Esophagus muscularis mucosa (tissue), 4 donors: ENCODE results near the gene DSC3. TPM values are rescaled to one million over a fixed set of nuclear protein-coding genes. Genes with fewer than 3 reads are reported as not detected.

ENCODE experiments used
- DNase-seq: peaks from one replicate; pipeline ENCODE4 v3.0.0-alpha.2; 2017; ENCODE audit errors: extremely low spot score
- H3K27ac ChIP-seq, 4 donors: fragments of 200-600 bp; sonication (generic); replicated peaks in 1 of 4; 1 replicate in 3 of 4; 2 replicates in 1 of 4; pipeline ENCODE4 v1.5.1; 2016 to 2019; ENCODE audit warnings: mild to moderate bottlenecking in 1 of 4
- H3K27me3 ChIP-seq, 4 donors: fragments of 200-600 bp; sonication (generic); one replicate each; pipeline versions ENCODE4 v1.5.1 to v1.6.0; 2016 to 2019
- H3K36me3 ChIP-seq, 4 donors: fragments of 200-600 bp; sonication (generic); one replicate each; pipeline ENCODE4 v1.5.1; 2016 to 2019
- H3K4me1 ChIP-seq, 4 donors: fragments of 200-600 bp; sonication (generic); one replicate each; pipeline ENCODE4 v1.5.1; 2016 to 2019
- H3K4me3 ChIP-seq, 4 donors: fragments of 200-600 bp; sonication (generic); 1 replicate in 2 of 4; 2 replicates in 2 of 4; pipeline ENCODE4 v1.5.1; 2016 to 2019; ENCODE audit warnings: mild to moderate bottlenecking in 4 of 4, moderate library complexity in 1 of 4
- H3K9me3 ChIP-seq, 4 donors: fragments of 200-600 bp; sonication (generic); 1 replicate in 3 of 4; 2 replicates in 1 of 4; pipeline ENCODE4 v1.5.1; 2016 to 2019
- EP300 ChIP-seq: sonication (generic); formaldehyde crosslinking; IDR thresholded peaks from one replicate; pipeline ENCODE4 v1.6.1; 2017; ENCODE audit warnings: antibody characterized with exemption
- POLR2A ChIP-seq: fragments of 450-650 bp; IDR thresholded peaks from one replicate; pipeline ENCODE4 v1.6.1; 2017; ENCODE audit warnings: antibody characterized with exemption, moderate library complexity, mild to moderate bottlenecking, low read depth
- POLR2AphosphoS5 ChIP-seq, 2 donors: sonication (generic); formaldehyde crosslinking; IDR thresholded peaks; one replicate each; pipeline ENCODE4 v1.6.1; 2017; ENCODE audit warnings: antibody characterized with exemption in 2 of 2
- WGBS: methylation state at CpG from one replicate; pipeline ENCODE4 v1.1.5; 2018; 5-methylcytosine and 5-hydroxymethylcytosine counted together
- intact Hi-C: fragments of 100-400 bp; cut with DNase I; formaldehyde crosslinking; loops from one replicate; pipeline ENCODE4 v1.15.1; 2023
- total RNA-seq, 4 donors: library from RNA; depleted of rRNA; stranded (reverse); fragments of >200 nt; gene quantifications; one replicate each; pipeline versions ENCODE4 v1.1.0 to v1.2.1, GENCODE V29; 2016
- TF ChIP-seq, protein P1 (sequence below), 3 experiments: fragments of 200-600 bp in 2 of 3; fragments of 450-650 bp in 1 of 3; sonication (generic) in 2 of 3; IDR thresholded peaks; one replicate each; pipeline ENCODE4 v1.5.1; 2017 to 2019; ENCODE audit warnings: antibody characterized with exemption in 3 of 3, mild to moderate bottlenecking in 2 of 3, moderate library complexity in 1 of 3

Gene DSC3
- total RNA-seq, 4 donors from 2014 or later = under 0.01 to 0.52 (median 0.23) TPM; not detected in 1

DNA sequence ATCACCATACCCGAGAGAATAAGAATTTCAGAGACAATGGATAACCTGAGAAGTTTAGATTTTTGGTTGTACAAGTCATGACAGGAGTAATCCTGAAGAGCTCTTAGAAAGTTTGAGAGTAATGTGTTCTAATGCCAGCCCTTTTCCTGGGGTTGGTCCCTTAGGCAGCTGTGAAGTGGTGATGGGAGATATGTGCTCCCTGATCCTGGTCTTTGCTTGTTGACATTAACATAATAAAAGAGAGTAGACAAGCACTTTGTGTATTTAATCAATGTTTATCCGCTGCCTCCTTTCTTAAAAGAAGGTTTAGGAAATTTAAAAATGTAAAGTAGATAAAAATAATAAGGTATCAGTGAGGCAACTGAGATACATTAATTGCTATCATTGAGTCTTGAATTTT lies 13.8 kb upstream of the DSC3 start:
- intact Hi-C loops = no loop called here
- no peak for DNase-seq
- Histone ChIP-seq H3K27me3 (peaks cover 0 to 16% (median 0%) of the 10 kb centered on the region in 4 donors), H3K9me3 (no peaks in the 10 kb centered on the region), H3K4me1 (no peaks in the 10 kb centered on the region), H3K36me3 (no peaks in the 10 kb centered on the region), H3K27ac (no peak overlapping the region), H3K4me3 (no peak overlapping the region)
- TF ChIP-seq POLR2AphosphoS5 (IDR thresholded peaks at IDR 0.05) (no peak), POLR2A (no peak), EP300 (no peak)
- TF ChIP-seq, protein P1, sequence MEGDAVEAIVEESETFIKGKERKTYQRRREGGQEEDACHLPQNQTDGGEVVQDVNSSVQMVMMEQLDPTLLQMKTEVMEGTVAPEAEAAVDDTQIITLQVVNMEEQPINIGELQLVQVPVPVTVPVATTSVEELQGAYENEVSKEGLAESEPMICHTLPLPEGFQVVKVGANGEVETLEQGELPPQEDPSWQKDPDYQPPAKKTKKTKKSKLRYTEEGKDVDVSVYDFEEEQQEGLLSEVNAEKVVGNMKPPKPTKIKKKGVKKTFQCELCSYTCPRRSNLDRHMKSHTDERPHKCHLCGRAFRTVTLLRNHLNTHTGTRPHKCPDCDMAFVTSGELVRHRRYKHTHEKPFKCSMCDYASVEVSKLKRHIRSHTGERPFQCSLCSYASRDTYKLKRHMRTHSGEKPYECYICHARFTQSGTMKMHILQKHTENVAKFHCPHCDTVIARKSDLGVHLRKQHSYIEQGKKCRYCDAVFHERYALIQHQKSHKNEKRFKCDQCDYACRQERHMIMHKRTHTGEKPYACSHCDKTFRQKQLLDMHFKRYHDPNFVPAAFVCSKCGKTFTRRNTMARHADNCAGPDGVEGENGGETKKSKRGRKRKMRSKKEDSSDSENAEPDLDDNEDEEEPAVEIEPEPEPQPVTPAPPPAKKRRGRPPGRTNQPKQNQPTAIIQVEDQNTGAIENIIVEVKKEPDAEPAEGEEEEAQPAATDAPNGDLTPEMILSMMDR (IDR thresholded peaks at IDR 0.05) = no peak
- 66% methylated on average over 2 of the region's 2 CpGs for WGBS

DNA sequence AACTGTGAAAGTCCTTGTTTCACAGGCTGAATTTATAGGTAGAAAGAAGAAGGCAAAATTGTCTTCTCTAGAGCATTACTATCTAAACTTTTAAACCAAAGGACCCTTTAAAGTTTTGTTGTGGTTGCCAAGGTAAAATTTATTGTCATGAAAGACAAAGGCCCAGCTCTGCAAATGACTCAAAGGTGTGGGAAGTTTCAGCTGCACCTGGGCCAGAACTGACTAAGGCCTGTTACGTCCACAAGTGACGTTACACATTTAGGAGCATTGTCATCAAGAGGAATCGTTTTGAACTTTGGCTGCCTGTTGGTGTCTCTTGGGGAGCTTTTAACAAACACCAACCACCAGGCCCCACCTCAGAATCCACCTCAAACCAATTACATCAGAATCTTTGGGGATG lies 8.1 kb upstream of the DSC3 start:
- intact Hi-C loops = no loop called here
- TF ChIP-seq POLR2AphosphoS5 (IDR thresholded peaks at IDR 0.05) (no peak), POLR2A (no peak), EP300 (no peak)
- TF ChIP-seq, protein P1 (IDR thresholded peaks at IDR 0.05) = no peak
- no peak overlapping the region for H3K4me3 ChIP-seq

DNA sequence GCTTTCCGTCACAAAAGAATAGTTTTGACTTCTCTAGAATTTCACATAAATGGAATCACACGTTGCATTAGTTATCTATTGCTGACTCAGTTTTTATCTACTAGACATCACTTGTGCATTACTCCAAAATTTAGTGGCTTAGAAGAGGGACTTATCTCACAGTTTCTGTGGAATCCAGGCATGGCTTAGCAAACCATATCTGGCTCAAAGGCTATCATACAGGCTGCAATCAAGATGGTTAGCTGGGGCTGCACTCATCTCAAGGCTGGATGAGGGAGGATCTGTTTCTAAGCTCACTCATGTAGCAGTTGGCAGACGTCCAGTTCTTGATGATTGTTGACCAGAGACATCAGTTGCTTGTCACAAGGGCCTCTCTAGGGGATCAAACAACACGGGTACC lies 6.6 kb upstream of the DSC3 start:
- H3K4me3 ChIP-seq = no peak overlapping the region
- 53% methylated on average over 4 of the region's 4 CpGs for WGBS
- no peaks in the 10 kb centered on the region for H3K36me3 ChIP-seq
- DNase-seq = no peak
- no peaks in the 10 kb centered on the region for H3K4me1 ChIP-seq
- H3K27ac ChIP-seq = no peak overlapping the region
- intact Hi-C loops = no loop called here
- no peaks in the 10 kb centered on the region for H3K9me3 ChIP-seq
- TF ChIP-seq POLR2A (no peak), EP300 (no peak), POLR2AphosphoS5 (IDR thresholded peaks at IDR 0.05) (no peak)
- TF ChIP-seq, protein P1 (IDR thresholded peaks at IDR 0.05) = no peak
- peaks cover 0 to 15% (median 2%) of the 10 kb centered on the region in 4 donors for H3K27me3 ChIP-seq

More for the DNA sequence above, 8.1 kb upstream of the DSC3 start:
- DNase-seq = no peak
- Histone ChIP-seq H3K9me3 (no peaks in the 10 kb centered on the region), H3K36me3 (no peaks in the 10 kb centered on the region), H3K27me3 (peaks cover 0 to 19% (median 0%) of the 10 kb centered on the region in 4 donors), H3K27ac (no peak overlapping the region), H3K4me1 (no peaks in the 10 kb centered on the region)
- WGBS = 96% methylated on average over 3 of the region's 3 CpGs

DNA sequence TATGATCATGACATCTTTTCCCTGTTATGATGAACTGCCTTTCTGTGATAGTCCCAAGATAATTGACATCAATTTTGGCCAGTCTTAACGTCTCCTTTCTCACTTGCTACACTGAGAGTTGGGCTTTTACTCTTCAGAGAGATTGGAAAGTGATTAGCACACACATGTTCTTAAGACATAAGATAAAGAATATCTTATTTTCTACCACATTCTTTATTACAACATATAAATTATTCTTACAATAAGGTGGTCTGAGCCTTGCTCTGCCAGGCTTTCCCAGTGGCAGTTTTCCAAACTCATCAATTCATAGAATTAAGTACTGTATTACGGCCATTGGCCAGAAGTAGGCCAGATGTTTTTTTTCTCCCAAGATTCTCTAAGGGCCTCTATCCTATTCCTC lies 5.7 kb upstream of the DSC3 start:
- H3K27ac ChIP-seq = no peak overlapping the region
- H3K27me3 ChIP-seq = peaks cover 0 to 18% (median 6%) of the 10 kb centered on the region in 4 donors
- 43% methylated on average over 2 of the region's 2 CpGs for WGBS
- H3K36me3 ChIP-seq = no peaks in the 10 kb centered on the region
- no peak for DNase-seq
- intact Hi-C loops = no loop called here
- TF ChIP-seq POLR2A = no peak
- TF ChIP-seq, protein P1 (IDR thresholded peaks at IDR 0.05) = no peak
- no peak for TF ChIP-seq POLR2AphosphoS5 (IDR thresholded peaks at IDR 0.05)
- TF ChIP-seq EP300 = no peak
- no peaks in the 10 kb centered on the region for H3K9me3 ChIP-seq
- no peaks in the 10 kb centered on the region for H3K4me1 ChIP-seq
- H3K4me3 ChIP-seq = no peak overlapping the region

DNA sequence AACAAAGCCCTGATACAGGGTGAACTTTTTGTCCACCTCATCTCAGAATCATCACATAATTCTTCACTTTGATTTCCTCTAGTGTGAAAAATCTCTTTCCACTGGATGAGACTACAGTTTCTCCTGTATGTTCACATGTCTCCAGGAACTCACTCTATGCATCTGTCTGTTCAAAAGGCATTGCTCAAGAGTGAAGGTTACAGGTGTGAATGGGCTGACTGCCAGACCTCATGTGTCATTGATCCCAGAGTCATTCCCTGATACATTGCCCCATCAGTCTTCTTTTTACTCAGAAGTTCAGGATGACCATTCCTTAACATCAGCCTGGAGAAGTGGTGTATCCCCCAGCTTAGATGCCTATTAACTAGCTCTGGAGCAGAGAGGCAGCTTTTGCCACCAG lies 4.4 kb upstream of the DSC3 start:
- TF ChIP-seq, protein P1 (IDR thresholded peaks at IDR 0.05) = no peak
- no peak for TF ChIP-seq POLR2A
- TF ChIP-seq POLR2AphosphoS5 (IDR thresholded peaks at IDR 0.05) = no peak
- no peak for TF ChIP-seq EP300
- Histone ChIP-seq H3K4me3 (no peak overlapping the region), H3K27ac (no peak overlapping the region), H3K9me3 (no peaks in the 10 kb centered on the region), H3K4me1 (peaks cover 7 to 11% (median 11%) of the 10 kb centered on the region in 4 donors), H3K36me3 (no peaks in the 10 kb centered on the region), H3K27me3 (peaks cover 0 to 31% (median 15%) of the 10 kb centered on the region in 4 donors)
- intact Hi-C loops = no loop called here
- no peak for DNase-seq
